ENCODE results near the gene SPINK8. TPM values are rescaled to one million over a fixed set of nuclear protein-coding genes. Genes with fewer than 3 reads are reported as not detected.

SPINK8 gene
- polyA plus RNA-seq, 1 experiment: not detected

DNA sequence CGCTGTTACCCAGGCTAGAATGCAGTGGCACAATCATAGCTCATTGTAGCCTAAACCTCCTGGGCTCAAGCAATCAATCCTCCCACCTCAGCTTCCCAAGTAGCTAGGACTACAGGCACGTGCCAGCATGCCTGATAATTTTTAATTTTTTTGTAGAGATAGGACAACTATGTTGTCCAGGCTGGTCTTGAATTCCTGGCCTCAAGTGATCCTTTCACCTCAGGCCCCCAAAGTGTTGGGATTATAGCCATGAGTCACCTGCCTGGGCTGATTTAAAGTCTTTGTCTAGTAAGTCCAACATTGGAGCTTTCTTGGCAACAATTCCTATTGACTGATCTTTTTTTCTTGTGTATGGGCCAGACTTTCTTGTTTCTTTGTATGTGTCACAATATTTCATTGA is 28.1 kb downstream of the SPINK8 start:
- TF ChIP-seq, protein P1, sequence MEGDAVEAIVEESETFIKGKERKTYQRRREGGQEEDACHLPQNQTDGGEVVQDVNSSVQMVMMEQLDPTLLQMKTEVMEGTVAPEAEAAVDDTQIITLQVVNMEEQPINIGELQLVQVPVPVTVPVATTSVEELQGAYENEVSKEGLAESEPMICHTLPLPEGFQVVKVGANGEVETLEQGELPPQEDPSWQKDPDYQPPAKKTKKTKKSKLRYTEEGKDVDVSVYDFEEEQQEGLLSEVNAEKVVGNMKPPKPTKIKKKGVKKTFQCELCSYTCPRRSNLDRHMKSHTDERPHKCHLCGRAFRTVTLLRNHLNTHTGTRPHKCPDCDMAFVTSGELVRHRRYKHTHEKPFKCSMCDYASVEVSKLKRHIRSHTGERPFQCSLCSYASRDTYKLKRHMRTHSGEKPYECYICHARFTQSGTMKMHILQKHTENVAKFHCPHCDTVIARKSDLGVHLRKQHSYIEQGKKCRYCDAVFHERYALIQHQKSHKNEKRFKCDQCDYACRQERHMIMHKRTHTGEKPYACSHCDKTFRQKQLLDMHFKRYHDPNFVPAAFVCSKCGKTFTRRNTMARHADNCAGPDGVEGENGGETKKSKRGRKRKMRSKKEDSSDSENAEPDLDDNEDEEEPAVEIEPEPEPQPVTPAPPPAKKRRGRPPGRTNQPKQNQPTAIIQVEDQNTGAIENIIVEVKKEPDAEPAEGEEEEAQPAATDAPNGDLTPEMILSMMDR (IDR thresholded peaks at IDR 0.05; ENCODE audit: low read depth, low read length): no peak
- peaks cover 2% of the 10 kb centered on the region for H3K9me3 ChIP-seq (ENCODE audit: control insufficient read depth, insufficient read depth, low read length)
- no peak for DNase-seq (ENCODE audit: low read depth, low spot score)
- ChIA-PET CTCF (interaction anchor here (0.8 kb wide), 1 partner anchor 131 kb away, joined by 4 read pairs; no protein-coding TSS in a partner anchor), POLR2A (no interaction called here)
- no peak overlapping the region for H3K4me3 ChIP-seq (ENCODE audit: low read depth, low read length)
- peaks cover 2% of the 10 kb centered on the region for H3K27me3 ChIP-seq (ENCODE audit: control insufficient read depth, insufficient read depth, low read length)
- no peak overlapping the region for H3K27ac ChIP-seq (ENCODE audit: low read depth, low read length)

GRCh38 chr3:48303021-48303420 is 30.4 kb downstream of the SPINK8 start:
- peaks cover 2% of the 10 kb centered on the region for H3K9me3 ChIP-seq (ENCODE audit: control insufficient read depth, insufficient read depth, low read length)
- peaks cover 2% of the 10 kb centered on the region for H3K27me3 ChIP-seq (ENCODE audit: control insufficient read depth, insufficient read depth, low read length)
- DNase-seq (ENCODE audit: low read depth, low spot score): no peak
- POLR2A ChIA-PET: no interaction called here
- H3K27ac ChIP-seq (ENCODE audit: low read depth, low read length): no peak overlapping the region
- CTCF ChIA-PET: no interaction called here
- TF ChIP-seq, protein P1 (IDR thresholded peaks at IDR 0.05; ENCODE audit: low read depth, low read length): no peak
- no peak overlapping the region for H3K4me3 ChIP-seq (ENCODE audit: low read depth, low read length)

DNA sequence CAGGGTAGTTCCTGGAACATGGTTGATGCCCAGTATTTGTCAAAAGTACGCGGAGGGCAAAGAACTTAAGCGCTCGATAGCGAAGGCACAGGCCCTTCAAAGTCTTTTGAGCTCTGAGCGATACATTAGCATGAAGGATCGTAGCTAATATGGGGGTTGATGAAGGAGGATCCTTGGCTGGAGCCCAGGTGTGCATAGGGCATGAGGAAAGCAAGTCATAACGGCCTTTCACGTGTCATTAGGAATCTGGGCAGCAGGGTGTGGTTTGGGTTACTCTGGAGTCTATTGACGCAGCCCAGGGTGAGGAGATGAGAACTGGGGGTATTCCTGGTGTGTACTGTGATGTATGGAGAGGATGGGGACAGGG is 31.7 kb downstream of the SPINK8 start:
- Histone ChIP-seq H3K27ac (ENCODE audit: low read depth, low read length) (peak overlapping the region; percentile 94), H3K9me3 (ENCODE audit: control insufficient read depth, insufficient read depth, low read length) (peaks cover 2% of the 10 kb centered on the region), H3K27me3 (ENCODE audit: control insufficient read depth, insufficient read depth, low read length) (peaks cover under 1% of the 10 kb centered on the region), H3K4me3 (ENCODE audit: low read depth, low read length) (peak overlapping the region; percentile 82)
- CTCF ChIA-PET: interaction anchor here (4.2 kb wide), 1 partner anchor 134 kb away, joined by 25 read pairs; no protein-coding TSS in a partner anchor
- no peak for DNase-seq (ENCODE audit: low read depth, low spot score)
- POLR2A ChIA-PET: no interaction called here
- TF ChIP-seq, protein P1 (IDR thresholded peaks at IDR 0.05; ENCODE audit: low read depth, low read length): no peak

GRCh38 chr3:48301020-48301799 is 32.3 kb downstream of the SPINK8 start, which contains the start of gene NME6:
Gene NME6, minus strand, starts transcription at chr3:48301367.
- Histone ChIP-seq H3K9me3 (ENCODE audit: control insufficient read depth, insufficient read depth, low read length) (peaks cover 2% of the 10 kb centered on the region), H3K27me3 (ENCODE audit: control insufficient read depth, insufficient read depth, low read length) (no peaks in the 10 kb centered on the region), H3K27ac (ENCODE audit: low read depth, low read length) (peak within 1 kb of the TSS; percentile 94), H3K4me3 (ENCODE audit: low read depth, low read length) (peak within 1 kb of the TSS; percentile 82)
- POLR2A ChIA-PET: interaction anchor here (0.9 kb wide), 1 partner anchor 145 kb away, joined by 4 read pairs; the partner anchor contains the start of gene ATRIP
- CTCF ChIA-PET: interaction anchor here (4.2 kb wide), 1 partner anchor 135 kb away, joined by 25 read pairs; no protein-coding TSS in a partner anchor
- DNase-seq (ENCODE audit: low read depth, low spot score): peak; percentile 70
- TF ChIP-seq, protein P1 (IDR thresholded peaks at IDR 0.05; ENCODE audit: low read depth, low read length): no peak

Data from AG04450 (cell line).